Small intestine (tissue), 7 donors: Measurements from ENCODE around the gene BCR. TPM values are rescaled to one million over a fixed set of nuclear protein-coding genes. Genes with fewer than 3 reads are reported as not detected.

ENCODE experiments used
- DNase-seq, 2 donors: peaks; one replicate each; pipeline versions ENCODE4 v3.0.0 to v3.0.0-alpha.2; 2013
- FAIRE-seq: peaks from 2 replicates; lab custom pipeline; 2012; peaks lifted over from hg19 to GRCh38; lab: Jason Lieb, UNC
- H3K27ac ChIP-seq, 3 donors: one replicate each; pipeline ENCODE4 v1.5.1; 2013; ENCODE audit warnings: low read length in 2 of 3, mild to moderate bottlenecking in 2 of 3, control low read depth in 1 of 3, inconsistent platforms in 1 of 3, low read depth in 1 of 3, moderate library complexity in 1 of 3
- H3K27me3 ChIP-seq, 3 donors: one replicate each; pipeline ENCODE4 v1.6.1; 2013; ENCODE audit warnings: low read length in 3 of 3, inconsistent platforms in 1 of 3; ENCODE audit not compliant: control insufficient read depth in 3 of 3, insufficient read depth in 3 of 3
- H3K36me3 ChIP-seq, 3 donors: one replicate each; pipeline ENCODE4 v1.6.1; 2013; ENCODE audit warnings: low read length in 3 of 3, inconsistent platforms in 1 of 3, low read depth in 1 of 3, mild to moderate bottlenecking in 1 of 3, moderate library complexity in 1 of 3; ENCODE audit not compliant: control insufficient read depth in 3 of 3, insufficient read depth in 2 of 3
- H3K4me1 ChIP-seq, 3 donors: one replicate each; pipeline ENCODE4 v1.6.1; 2013; ENCODE audit warnings: low read length in 2 of 3, inconsistent platforms in 1 of 3, low read depth in 1 of 3, mild to moderate bottlenecking in 1 of 3, moderate library complexity in 1 of 3; ENCODE audit not compliant: control insufficient read depth in 3 of 3, insufficient read depth in 2 of 3
- H3K4me3 ChIP-seq, 3 donors: one replicate each; pipeline ENCODE4 v1.5.1; 2013; ENCODE audit warnings: low read length in 3 of 3, control low read depth in 1 of 3, inconsistent platforms in 1 of 3, low read depth in 1 of 3, mild to moderate bottlenecking in 1 of 3, moderate library complexity in 1 of 3
- H3K9me3 ChIP-seq, 2 donors: one replicate each; pipeline ENCODE4 v1.6.1; 2013; ENCODE audit warnings: low read depth in 1 of 2, low read length in 1 of 2; ENCODE audit not compliant: control insufficient read depth in 2 of 2, insufficient read depth in 1 of 2
- WGBS, 3 donors: extraction: QIAGEN DNeasy Blood & Tissue Kit; methylation state at CpG; one replicate each; pipeline ENCODE4 v1.1.7; 2013; 5-methylcytosine and 5-hydroxymethylcytosine counted together
- polyA plus RNA-seq, 4 donors: library from polyadenylated mRNA; stranded (reverse) in 3 of 4; unstranded in 1 of 4; fragments of 200-250 nt in 3 of 4; fragments of 120-200 nt in 1 of 4; gene quantifications; one replicate each; pipeline versions ENCODE4 v1.2.1 to v1.2.3, GENCODE V29; 2013
- donor health status: healthy with polysubstance abuse.
- donor health status: control.
- donor health status: control.
- donor health status: Bipolar disorder and iron deficiency.
- donor health status: healthy.

The BCR gene
- polyA plus RNA-seq, 4 donors = 8.9 to 27.9 (median 19.7) TPM

GRCh38 chr22:23221351-23221804 lies 41.1 kb downstream of the BCR start:
- DNase-seq (no peak), FAIRE-seq (no peak)
- Histone ChIP-seq H3K4me1 (peaks cover 6 to 47% (median 21%) of the 10 kb centered on the region in 3 donors), H3K27ac (no peak overlapping the region), H3K4me3 (no peak overlapping the region), H3K9me3 (no peaks in the 10 kb centered on the region), H3K36me3 (peaks cover 0 to 13% (median 0%) of the 10 kb centered on the region in 3 donors), H3K27me3 (no peaks in the 10 kb centered on the region)
- 93 to 98% (median 93%) methylated on average over 3 of the region's 3 CpGs for WGBS, 3 donors

- H3K4me3 ChIP-seq = no peak overlapping the region
- 89 to 94% (median 92%) methylated on average over 11 of the region's 11 CpGs for WGBS, 3 donors
- peaks cover 6 to 47% (median 21%) of the 10 kb centered on the region in 3 donors for H3K4me1 ChIP-seq
- DNase-seq (no peak), FAIRE-seq (no peak)
- H3K27me3 ChIP-seq = no peaks in the 10 kb centered on the region
- no peaks in the 10 kb centered on the region for H3K9me3 ChIP-seq
- H3K36me3 ChIP-seq = peaks cover 0 to 13% (median 0%) of the 10 kb centered on the region in 3 donors
- no peak overlapping the region for H3K27ac ChIP-seq
These were observed 41.9 kb downstream of the BCR start for GRCh38 chr22:23222033-23222792.

- peaks cover 6 to 41% (median 21%) of the 10 kb centered on the region in 3 donors for H3K4me1 ChIP-seq
- WGBS, 3 donors = 85 to 92% (median 90%) methylated on average over 4 of the region's 4 CpGs
- H3K4me3 ChIP-seq = no peak overlapping the region
- FAIRE-seq (no peak), DNase-seq (no peak)
- peaks cover 0 to 3% of the 10 kb centered on the region in 2 donors for H3K9me3 ChIP-seq
- H3K27me3 ChIP-seq = no peaks in the 10 kb centered on the region
- no peak overlapping the region for H3K27ac ChIP-seq
- peaks cover 0 to 16% (median 0%) of the 10 kb centered on the region in 3 donors for H3K36me3 ChIP-seq
These were observed 42.7 kb downstream of the BCR start for GRCh38 chr22:23222793-23223568.

- Histone ChIP-seq H3K27ac (peak overlapping the region in 1 of 3 donors; percentile 43), H3K4me1 (peaks cover 6 to 34% (median 16%) of the 10 kb centered on the region in 3 donors), H3K9me3 (peaks cover 0 to 3% of the 10 kb centered on the region in 2 donors), H3K36me3 (peaks cover 0 to 11% (median 0%) of the 10 kb centered on the region in 3 donors), H3K4me3 (no peak overlapping the region), H3K27me3 (no peaks in the 10 kb centered on the region)
- no peak for FAIRE-seq
- 38 to 61% (median 48%) methylated on average over 12 of the region's 12 CpGs for WGBS, 3 donors
- peak; percentile 27 to 59 for DNase-seq
These were observed 43.4 kb downstream of the BCR start for GRCh38 chr22:23223569-23224317.

- DNase-seq (no peak), FAIRE-seq (no peak)
- peaks cover 3 to 22% (median 6%) of the 10 kb centered on the region in 3 donors for H3K4me1 ChIP-seq
- H3K27ac ChIP-seq = no peak overlapping the region
- no peak overlapping the region for H3K4me3 ChIP-seq
- H3K27me3 ChIP-seq = no peaks in the 10 kb centered on the region
- 82 to 97% (median 92%) methylated on average over 7 of the region's 7 CpGs for WGBS, 3 donors
- peaks cover 0 to 14% (median 0%) of the 10 kb centered on the region in 3 donors for H3K36me3 ChIP-seq
- peaks cover 0 to 9% of the 10 kb centered on the region in 2 donors for H3K9me3 ChIP-seq
These were observed 44.5 kb downstream of the BCR start for GRCh38 chr22:23224846-23225245.

- Histone ChIP-seq H3K4me1 (peaks cover 2 to 18% (median 3%) of the 10 kb centered on the region in 3 donors), H3K27ac (peak overlapping the region in 1 of 3 donors; percentile 74)
- no peak for FAIRE-seq
These were observed 45.0 kb downstream of the BCR start for GRCh38 chr22:23225337-23225723.

GRCh38 chr22:23225724-23226496 lies 45.6 kb downstream of the BCR start:
- WGBS, 3 donors = 39 to 47% (median 43%) methylated on average over 8 of the region's 8 CpGs
- H3K9me3 ChIP-seq = peaks cover 0 to 10% of the 10 kb centered on the region in 2 donors
- FAIRE-seq = no peak
- H3K4me1 ChIP-seq = peaks cover 0 to 12% (median 3%) of the 10 kb centered on the region in 3 donors
- H3K27me3 ChIP-seq = no peaks in the 10 kb centered on the region
- peak in 1 of 2 donors; percentile 10 for DNase-seq
- peak overlapping the region in 1 of 3 donors; percentile 74 for H3K27ac ChIP-seq
- H3K36me3 ChIP-seq = peaks cover 0 to 17% (median 0%) of the 10 kb centered on the region in 3 donors
- no peak overlapping the region for H3K4me3 ChIP-seq

More at GRCh38 chr22:23225337-23225723, 45.0 kb downstream of the BCR start:
- no peak overlapping the region for H3K4me3 ChIP-seq
- no peaks in the 10 kb centered on the region for H3K27me3 ChIP-seq
- DNase-seq = no peak
- peaks cover 0 to 10% of the 10 kb centered on the region in 2 donors for H3K9me3 ChIP-seq
- 81 to 82% (median 82%) methylated on average over 10 of the region's 10 CpGs for WGBS, 3 donors
- H3K36me3 ChIP-seq = peaks cover 0 to 14% (median 0%) of the 10 kb centered on the region in 3 donors
